B cell (primary cell): Measurements from ENCODE around the gene CHCHD6.

Experiments
- CTCF ChIP-seq: fragments of 200-600 bp; IDR thresholded peaks from one replicate; pipeline ENCODE4 v1.8.0; 2022; ENCODE audit warnings: antibody characterized with exemption, mild to moderate bottlenecking
- EZH2 ChIP-seq: IDR thresholded peaks from 2 replicates; pipeline ENCODE4 v1.6.1; 2012; ENCODE audit warnings: borderline replicate concordance, low read depth, mild to moderate bottlenecking, moderate library complexity, low read length; ENCODE audit not compliant: insufficient read depth, poor library complexity, severe bottlenecking

GRCh38 chr3:126955004-126955790 lies 251.2 kb downstream of the CHCHD6 start:
- no peak for TF ChIP-seq CTCF
- TF ChIP-seq EZH2 = no peak
